MV-4-11 (cell line): Measurements from ENCODE around the gene GNG2.

Source experiments
- DNase-seq: peaks from one replicate; lab custom pipeline; 2025; lab: John Stamatoyannopoulos, UW

The GNG2 gene

DNA sequence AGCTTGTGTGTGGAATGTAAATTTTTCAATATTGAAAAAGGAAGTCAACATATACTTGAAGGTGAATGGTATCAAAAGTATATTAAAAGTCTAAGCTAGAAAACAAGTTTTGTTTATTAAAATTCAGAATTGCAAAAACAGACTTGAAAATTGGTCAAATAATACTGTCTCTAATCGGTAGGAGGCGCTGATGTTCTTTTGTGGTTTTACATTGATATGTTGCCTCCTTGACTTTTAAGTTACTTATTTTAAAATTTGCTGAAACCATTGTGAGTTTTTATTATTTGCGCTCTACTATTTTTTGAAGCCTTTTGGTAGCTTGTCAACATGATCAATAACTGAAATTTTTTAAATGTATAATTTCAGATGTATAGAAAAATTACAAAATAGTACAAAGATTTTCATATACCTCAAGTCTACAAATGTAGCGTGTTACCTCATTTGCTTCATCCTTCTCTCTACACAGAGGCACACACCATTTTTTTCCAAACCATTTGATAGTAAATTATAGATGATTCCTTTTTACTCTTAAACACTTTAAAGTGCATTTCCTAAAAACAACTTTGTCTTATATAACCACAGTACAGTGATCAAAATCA is 135.8 kb downstream of the GNG2 start:
- no peak for DNase-seq

DNA sequence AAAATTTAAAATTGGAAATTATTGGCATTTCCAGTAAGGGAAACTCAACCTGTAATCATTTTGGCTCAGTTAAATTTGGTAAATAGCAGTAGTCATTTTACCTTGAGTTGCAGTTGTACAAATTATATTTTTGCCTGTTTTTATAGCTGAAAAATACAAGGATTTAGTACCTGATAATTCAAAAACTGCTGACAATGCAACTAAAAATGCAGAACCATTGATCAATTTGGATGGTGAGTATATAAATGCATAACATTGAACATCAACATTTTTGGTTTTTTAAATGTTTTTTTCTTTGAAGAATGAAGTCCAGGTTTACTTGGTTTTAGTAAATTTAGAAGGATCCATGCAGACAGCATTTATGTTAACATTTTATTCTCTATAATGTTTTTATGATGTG is 137.9 kb downstream of the GNG2 start:
- DNase-seq: no peak

DNA sequence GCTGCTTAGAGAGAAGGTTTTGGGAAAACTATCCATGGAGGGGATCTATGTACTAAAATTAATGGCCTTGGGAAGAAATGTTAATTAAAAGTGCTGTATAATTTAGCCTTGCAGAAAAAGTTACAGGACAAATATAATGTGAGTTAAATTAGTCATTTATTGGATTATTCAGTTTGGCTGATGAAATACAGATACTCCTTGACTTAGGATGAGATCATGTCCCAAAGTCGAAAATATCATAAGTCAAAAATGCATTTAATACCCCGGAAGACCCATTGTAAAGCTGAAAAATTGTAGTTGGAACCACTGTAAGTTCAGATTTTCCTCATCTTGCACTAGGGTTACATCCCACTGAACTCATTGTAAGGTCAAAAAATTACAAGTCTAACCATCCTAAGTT is 138.7 kb downstream of the GNG2 start:
- DNase-seq: no peak

DNA sequence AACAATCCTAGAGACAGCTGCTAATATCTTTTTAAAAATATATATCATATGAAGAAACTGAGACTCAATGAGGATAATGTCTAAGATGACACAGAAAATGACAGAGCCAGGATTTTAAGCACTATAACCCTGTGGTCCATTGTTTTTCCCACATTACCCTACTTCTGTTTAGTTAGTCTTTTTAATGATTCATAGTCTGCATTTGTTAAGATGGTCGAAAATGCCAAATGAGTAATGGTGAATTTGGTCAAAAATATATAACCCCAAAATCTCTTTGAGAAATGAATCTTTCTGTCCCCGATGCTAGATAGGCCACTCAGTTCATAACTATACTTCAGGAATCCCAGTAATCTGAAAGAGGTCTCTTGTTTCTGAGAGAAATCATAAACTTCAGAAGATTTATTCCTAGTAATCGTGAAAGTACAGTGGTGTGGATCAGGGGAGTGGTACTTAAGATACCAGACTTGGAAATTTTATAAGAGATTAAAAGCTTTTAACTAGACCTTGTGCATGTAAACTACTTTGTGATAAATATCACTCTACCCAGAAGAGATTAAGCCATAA is 139.7 kb downstream of the GNG2 start:
- no peak for DNase-seq

DNA sequence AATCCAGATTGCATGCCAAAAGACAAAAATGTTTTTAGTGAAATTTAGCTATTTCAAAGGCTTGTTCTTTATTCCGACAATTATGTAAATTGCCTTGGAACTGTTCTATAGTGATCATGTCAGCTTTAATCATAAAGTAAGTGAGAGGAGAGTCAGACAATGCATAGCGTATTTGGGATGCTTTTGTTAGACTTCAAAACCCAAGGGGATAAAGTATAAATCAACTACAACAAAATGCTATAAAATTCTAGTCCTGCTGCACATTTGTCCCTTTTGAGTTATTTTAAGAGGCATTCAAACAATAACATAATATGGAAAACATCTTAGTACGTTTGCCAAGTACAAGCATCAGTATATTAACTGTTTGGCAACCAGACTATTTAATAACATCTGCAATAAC is 140.3 kb downstream of the GNG2 start:
- DNase-seq: no peak

DNA sequence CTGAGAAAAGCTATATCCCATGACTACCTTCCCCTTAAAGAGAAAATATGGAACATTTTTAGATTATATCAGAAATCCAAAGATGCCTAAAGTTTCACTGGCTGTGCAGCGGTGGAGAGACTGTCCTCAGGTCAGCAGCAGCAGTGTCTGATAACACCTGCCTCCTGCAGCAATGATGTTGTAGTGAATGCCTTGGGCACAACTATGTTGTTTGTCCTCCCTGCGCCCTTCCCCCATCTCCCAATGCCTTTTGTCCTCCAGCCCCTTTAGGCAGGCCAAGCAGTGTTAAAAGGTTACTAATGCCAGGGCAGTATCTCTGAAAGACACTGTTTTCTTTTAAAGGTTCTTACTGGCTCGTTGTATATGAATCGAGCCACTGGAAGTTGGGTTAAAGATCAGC is 142.1 kb downstream of the GNG2 start:
- no peak for DNase-seq

DNA sequence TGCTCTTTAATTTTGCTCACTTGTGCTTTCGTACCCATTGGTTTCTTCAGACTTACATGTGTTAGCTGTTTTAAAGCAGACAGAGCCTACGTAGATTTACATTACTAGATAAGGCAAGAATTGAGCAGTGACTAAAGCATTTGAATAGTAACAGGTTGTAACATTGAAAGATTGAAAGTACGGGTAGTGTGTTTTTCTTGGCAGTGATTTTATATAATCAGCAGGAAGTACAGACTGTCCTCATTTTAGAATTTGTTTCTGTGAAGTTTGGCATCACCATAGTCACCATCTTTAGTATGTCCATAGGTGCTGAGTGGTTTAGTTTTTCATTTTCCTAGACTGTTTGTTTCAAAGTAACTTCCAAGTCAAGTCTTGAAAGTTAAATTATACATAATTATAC is 142.9 kb downstream of the GNG2 start:
- DNase-seq: no peak

DNA sequence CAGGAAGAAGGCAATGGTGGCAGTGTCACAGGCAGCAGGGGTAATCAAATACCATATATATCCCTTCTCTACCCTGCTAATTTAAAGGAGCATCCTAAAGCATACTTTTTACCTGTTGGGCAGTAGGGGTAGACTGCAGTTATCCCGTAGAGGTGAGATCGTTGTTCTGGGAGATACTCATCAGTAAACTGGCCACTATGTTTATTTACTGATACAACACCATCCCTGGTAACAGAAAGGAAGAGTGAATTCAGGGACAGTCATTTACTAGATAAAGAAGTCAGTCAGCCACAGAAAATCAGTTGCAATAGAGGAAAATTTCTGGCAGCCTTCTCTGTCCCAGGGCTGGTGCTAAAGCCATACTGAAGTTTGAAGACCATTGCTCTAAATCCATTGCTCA is 145.2 kb downstream of the GNG2 start:
- no peak for DNase-seq

DNA sequence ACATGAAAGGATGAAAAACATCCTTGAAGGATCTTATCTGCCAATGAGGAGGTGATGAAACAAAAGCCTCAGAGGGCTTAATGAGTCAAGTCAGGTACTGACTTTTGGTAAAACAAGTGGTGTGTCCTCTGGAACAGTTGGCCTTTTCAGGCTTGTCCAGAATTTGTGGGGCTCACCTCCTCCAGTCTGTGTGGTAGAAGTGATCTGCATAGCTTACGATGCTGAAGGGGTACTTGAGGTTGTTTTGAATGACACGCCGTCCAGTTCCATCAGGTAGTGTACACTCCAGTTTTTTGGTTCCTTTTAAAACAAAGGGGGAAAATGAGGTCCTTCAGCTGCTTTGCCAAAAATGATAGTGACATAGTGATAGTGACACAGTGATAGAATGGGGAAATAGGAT is 145.9 kb downstream of the GNG2 start:
- DNase-seq: no peak

DNA sequence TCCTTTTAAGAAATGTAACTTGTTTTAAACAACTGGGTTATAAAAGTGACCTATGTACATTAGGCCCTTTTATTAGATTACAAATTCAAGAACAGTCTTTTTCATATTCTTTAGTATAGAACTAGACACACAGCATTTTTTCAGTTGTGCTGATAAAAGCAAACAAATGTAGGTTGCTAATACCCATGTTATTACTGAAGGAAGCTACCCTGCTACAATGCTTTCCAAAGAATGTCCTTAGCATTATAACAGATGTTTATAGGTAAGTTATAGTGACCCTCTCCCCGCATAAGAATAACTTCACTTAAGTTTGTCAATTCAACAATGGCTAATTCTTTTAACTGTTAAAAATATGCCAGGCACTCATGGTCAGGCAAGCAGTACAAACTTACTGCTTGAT is 146.8 kb downstream of the GNG2 start:
- DNase-seq: no peak

DNA sequence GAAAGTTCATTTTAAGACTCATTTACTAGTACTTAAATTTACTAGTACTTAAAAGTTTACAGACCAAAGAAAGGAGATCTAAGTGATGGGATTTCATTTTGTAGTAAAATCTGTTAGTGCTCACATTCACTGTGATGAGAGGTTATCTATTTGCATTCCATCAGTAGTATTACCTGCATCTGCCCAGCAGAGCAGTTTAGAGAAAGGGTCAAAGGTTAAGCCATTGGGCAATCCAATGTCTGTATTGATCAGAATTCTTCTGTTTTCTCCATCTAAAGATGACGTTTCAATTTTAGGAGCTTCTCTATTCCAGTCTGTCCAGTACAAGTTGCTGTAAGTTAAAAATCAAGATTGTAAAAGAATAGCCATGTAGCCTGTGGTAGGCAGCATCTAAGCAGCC is 147.2 kb downstream of the GNG2 start:
- DNase-seq: no peak

DNA sequence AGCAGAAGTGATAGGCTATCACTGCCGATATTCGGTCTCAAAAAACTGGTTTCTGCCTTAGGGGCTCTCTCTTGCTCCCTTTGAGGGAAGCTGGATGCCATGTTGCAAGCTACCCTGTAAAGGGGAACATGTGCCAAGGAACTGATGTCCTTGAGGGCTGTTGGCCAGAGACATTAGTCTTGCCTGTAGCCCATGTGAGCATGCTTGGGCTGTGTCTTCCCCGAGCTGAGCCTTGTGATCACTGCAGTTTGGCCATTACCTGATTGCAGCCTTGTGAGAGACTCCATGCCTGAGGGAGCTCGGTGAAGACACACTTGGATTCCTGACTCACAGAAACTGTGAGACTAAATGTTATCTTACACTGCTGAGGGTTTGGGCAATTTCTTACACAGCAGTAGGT is 147.7 kb downstream of the GNG2 start:
- no peak for DNase-seq

DNA sequence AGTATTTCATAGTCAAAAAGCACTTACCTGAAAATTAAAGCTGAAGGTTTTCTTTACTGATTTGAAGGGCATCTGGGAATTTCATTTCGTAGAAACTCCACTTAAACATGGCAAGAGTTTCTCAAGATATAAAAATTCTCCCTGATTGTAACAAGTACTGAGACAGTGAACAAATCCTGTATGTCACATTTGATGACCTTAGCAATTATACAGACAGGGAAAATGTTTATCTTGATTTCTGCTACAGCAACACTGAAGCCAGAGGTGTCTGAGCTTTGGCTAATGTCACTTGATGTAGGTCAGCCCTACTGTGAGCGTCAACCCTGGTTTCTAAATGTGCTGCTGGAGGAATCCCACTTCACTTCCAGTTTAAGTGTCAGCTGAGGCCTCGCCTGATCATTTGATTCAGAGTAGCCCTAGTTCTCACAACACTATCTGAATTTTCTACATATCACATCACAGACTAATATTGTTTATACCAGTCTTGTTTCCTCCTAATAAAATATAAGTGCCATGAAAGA is 149.8 kb downstream of the GNG2 start:
- no peak for DNase-seq

DNA sequence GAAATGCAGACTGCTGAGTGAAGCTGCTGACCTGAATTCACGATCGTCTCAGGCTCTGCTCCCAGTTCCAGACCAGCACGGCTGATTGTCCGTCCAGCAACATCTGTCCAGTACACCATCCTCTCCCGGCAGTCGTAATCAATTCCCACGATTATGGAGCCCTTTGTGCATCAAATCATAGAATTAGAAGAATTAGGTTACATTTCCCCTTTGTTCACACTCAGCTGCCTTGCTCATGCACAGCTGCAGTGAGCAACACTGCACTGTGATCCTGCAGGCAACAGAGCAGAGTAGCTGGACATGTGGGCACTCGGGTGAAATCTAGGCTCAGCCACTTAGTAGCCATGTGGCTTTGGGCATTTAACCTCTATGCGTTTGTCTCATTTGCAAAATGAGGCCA is 151.1 kb downstream of the GNG2 start:
- no peak for DNase-seq

DNA sequence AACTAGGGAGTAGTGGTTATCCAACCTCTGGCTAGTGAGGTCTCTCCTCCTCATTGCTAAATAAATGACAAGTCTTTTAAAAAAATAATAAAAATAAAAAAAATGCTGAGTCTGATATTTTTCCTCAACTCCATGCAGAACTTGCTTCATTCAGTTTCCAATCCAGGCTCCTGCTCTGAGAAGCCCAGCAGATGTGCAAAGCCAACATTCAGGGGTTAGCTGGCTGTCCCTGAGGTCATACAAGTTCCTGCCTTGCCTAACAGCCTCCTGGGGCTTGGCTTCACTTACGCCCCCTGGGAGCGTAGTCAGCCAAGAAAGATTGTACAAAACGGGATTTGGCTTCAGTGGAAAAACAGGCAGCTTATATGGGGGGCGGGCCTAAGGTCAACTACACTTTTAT is 152.2 kb downstream of the GNG2 start:
- DNase-seq: no peak

DNA sequence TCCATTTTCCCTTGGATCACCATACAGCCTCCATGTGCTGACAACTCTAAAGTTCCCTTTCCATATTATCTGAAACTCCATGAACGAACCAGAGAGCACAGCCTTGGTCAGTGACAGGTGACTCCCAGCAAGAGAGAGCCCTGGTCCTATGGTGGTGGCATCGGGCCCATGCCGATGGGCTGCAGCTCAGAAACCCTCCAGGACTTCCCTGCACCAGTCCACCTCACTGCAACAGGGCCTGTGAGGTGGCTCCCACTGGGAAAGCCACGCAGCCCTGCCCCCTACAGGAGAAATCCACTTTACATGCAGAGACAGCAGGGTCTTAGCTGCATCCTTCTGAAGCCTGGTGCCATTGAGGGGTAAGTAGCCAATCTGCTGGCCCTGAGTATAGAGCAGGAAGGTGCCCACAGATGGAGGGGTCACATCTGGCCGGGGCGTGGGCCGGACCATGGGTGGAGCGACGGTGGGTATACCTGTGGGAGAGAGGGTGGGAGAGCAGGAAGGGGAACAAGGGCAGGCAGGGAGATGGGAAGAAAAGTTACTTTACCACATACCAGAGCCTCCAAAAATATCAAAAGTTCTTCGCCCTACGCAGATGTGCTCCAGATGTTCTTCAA is 153.7 kb downstream of the GNG2 start:
- no peak for DNase-seq

DNA sequence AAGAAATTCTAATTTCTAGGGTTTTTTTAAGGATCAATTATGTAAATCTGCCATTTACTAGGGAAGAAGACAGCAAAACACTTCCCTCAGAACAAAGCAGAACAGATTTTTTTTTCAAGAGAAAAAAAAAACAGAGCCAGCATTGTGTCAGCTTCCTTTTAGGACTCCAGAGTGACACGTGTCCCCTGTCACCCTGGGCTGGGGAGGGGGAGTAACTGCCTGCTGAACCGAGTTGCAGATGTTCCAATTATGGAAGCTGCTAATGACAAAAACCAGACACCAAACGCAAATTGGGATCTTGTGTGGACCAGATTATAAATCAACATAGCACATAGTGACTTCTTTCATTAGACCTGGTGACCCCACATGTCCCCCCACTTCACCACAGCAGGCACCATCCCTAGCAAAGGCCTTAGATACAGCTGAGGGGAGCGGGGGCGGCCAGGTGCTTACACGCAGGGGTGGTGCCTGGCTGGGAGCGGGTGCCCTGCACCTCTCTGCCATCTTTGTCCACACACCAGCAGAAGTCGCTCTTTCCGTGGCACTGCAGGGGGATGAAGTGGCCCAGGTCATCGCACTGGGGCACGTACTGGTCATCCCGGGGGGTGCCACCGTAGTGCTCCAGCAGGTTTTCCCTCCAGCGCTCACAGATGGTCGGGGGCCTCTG is 154.3 kb downstream of the GNG2 start:
- no peak for DNase-seq

DNA sequence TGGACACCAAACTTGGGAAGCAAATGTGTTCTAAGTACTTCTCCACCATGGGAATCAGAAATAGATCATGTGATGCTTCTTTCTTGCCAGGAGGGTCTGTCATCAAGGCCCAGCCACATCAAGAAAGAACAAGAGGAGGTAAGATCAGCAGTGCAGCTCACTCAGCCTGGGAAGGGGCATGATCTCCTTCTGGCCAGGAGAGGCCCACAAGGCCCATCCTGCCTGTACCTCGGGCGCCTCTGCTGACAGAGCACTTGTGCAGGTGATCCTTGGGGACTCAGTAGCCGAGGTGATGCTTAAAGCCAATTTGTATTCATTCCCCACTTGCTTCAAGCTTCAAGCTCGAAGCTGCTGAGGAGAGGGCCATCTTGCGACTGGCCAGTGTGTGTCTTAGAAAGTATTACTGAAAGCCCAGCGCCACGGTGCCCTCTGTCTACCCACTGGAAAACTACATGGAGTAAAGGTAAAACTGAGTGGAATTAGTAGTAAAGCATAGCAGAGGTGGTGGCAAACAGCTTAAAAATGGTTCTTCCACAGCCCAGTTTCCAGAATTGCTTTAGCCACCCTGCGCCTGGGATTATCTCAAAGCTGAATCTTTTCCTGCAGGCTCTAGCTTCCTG is 155.1 kb downstream of the GNG2 start:
- DNase-seq: no peak

DNA sequence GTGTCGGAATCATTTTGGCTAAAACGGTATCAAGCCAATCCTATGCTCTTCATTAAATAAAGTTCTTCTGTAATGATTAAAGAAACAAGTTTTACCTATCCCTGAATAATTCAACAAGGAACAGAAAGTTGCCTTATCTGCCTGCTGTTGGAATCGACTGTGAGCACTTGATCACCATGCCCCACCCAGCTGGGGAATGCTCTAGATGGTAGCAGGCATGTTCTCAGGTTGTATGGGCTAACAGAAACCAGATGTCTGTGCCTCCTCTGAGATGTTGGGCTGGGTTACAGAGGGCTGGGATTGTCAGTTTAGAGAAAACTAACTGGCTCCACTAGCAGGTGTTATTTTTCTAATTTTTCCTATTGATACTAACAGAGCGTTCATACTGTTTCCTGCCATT is 157.8 kb downstream of the GNG2 start:
- DNase-seq: no peak

DNA sequence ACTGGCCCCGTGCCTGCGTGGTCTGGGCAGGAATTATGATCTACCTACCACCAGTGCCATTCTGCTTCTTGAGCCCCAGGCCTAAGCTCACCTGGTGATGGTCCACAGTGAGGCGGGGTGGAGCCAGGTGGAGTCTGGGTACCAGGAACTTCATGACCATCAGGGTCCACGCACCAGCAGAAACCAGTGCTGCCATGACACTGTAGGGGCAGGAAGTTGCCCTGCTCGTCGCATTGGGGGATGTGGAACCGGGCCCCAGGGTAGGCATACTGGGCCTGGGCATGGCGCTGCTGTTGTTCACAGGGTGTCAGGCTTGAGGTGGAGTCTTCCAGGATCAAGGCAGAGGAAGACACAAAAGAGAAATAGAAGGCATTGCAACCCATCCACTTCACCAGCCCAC is 158.6 kb downstream of the GNG2 start:
- no peak for DNase-seq
